A549 treated with AZD9567 at 1 μM for 4 hours (cell line): ENCODE measurements around the gene CD1C. TPM values are rescaled to one million over a fixed set of nuclear protein-coding genes. Genes with fewer than 3 reads are reported as not detected.

Source experiments
- total RNA-seq: library from RNA; stranded (reverse); fragments of 200-300 nt; extraction: Qiagen RNA extraction; gene quantifications from 5 replicates; pipeline ENCODE4 v1.2.3, GENCODE V29; 2022; ENCODE audit not compliant: insufficient read depth

The CD1C gene
- not detected in 5 replicates for total RNA-seq

DNA sequence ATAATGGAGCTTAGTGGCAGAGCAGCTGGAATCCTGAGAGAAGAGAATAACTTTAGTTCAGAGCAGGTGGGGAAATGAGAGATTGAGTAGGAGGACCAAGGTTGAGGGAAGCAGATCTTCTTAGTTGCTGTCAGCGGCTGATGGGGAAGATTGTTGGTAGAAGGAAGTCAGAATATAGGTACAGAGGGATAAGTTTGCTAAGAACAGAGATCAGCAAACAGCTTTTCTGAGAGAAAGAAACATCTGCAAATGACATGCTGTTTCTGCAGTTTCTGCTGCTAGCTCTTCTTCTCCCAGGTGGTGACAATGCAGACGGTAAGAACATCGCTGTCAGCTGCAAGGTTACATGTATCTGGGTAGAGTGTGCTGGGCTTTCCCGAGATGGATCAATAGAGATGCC is at the start of gene CD1C:
Gene CD1C (plus strand): TSS at position 113 of the 400 bp plus-strand sequence. CDS start 142 bp downstream, at position 255.

DNA sequence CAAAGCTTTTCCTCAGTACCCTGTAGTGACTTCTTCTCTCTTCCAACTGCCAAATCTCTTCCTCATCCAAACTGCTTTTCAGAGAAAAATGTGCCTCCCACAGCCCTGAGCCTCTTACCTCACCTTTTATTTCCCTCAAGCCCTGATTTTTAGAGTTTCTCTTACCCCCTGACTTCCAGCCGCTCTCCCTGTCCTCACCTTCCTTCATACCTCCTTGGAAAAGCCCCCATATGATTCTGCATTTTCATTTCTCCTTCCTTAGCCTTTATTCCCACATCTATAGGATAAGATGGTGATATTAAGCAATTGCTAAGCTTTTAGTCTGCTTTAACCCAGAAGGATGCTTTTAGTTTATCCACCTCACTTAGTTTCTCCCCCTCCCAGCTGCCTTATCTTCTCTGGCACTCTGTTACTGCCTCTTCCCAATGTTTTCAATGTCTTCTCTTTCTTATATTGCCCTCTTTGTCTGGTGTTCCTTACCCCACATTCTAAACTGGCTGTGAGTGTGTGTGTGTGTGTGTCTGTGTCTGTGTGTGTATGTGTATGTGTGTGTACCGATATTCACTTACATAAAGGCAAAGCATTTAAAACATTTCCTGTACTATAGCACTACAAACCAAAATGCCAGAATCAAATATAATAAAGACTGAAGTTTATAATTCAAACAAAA is 41.9 kb downstream of the CD1C start, which contains the start of gene CD1B:
Gene CD1B (minus strand): TSS at position 51 of the 670 bp plus-strand sequence. CDS start 108 bp downstream, outside the sequence.

Other genes with a start within 250 kb of the CD1C start
- gene CD1D, start 109.0 kb upstream of the CD1C start, total RNA-seq, result 0.05 to 0.06 TPM in 2 of 5 replicates, not detected in the others
- gene CD1A, start 35.5 kb upstream of the CD1C start, total RNA-seq, result not detected in 5 replicates
- not detected in 5 replicates for gene CD1B, start 41.6 kb downstream of the CD1C start, total RNA-seq
- gene CD1E, start 64.0 kb downstream of the CD1C start, total RNA-seq, result not detected in 5 replicates
- gene OR10T2, start 109.5 kb downstream of the CD1C start, total RNA-seq, result not detected in 5 replicates
- gene OR10K2, start 136.3 kb downstream of the CD1C start, total RNA-seq, result not detected in 5 replicates
- not detected in 5 replicates for gene OR10K1, start 171.9 kb downstream of the CD1C start, total RNA-seq
- not detected in 5 replicates for gene OR10R2, start 182.3 kb downstream of the CD1C start, total RNA-seq